Gastrocnemius medialis (tissue), 4 donors: Measurements from ENCODE around the gene RNPEP. TPM values are rescaled to one million over a fixed set of nuclear protein-coding genes. Genes with fewer than 3 reads are reported as not detected.

Source experiments
- ATAC-seq, 2 donors: fragments of 150-250 bp; one replicate each; pipeline ENCODE4 v1.9.1; 2016
- DNase-seq, 2 donors: peaks; one replicate each; pipeline ENCODE4 v3.0.0-alpha.2; 2019
- H3K27ac ChIP-seq, 4 donors: fragments of 200-600 bp; sonication (generic); 1 replicate in 1 of 4; 2 replicates in 3 of 4; pipeline ENCODE4 v1.5.1; 2016 to 2018; ENCODE audit warnings: mild to moderate bottlenecking in 2 of 4, moderate library complexity in 1 of 4
- H3K27me3 ChIP-seq, 3 donors: fragments of 200-600 bp; sonication (generic) in 2 of 3; 1 replicate in 1 of 3; 2 replicates in 2 of 3; pipeline versions ENCODE4 v1.5.1 to v1.6.0; 2016 to 2019; ENCODE audit warnings: mild to moderate bottlenecking in 1 of 3, moderate library complexity in 1 of 3
- H3K36me3 ChIP-seq, 2 donors: fragments of 200-600 bp; sonication (generic) in 1 of 2; one replicate each; pipeline ENCODE4 v1.5.1; 2017 to 2018
- H3K4me1 ChIP-seq, 2 donors: fragments of 200-600 bp; sonication (generic) in 1 of 2; one replicate each; pipeline ENCODE4 v1.5.1; 2016 to 2017; ENCODE audit warnings: mild to moderate bottlenecking in 2 of 2
- H3K4me3 ChIP-seq, 4 donors: fragments of 200-600 bp; sonication (generic) in 3 of 4; 1 replicate in 1 of 4; 2 replicates in 3 of 4; pipeline ENCODE4 v1.5.1; 2016 to 2019; ENCODE audit warnings: mild to moderate bottlenecking in 2 of 4
- H3K9me3 ChIP-seq, 3 donors: fragments of 200-600 bp; sonication (generic) in 2 of 3; 1 replicate in 1 of 3; 2 replicates in 2 of 3; pipeline ENCODE4 v1.5.1; 2016 to 2019
- POLR2A ChIP-seq, 2 donors: fragments of 450-650 bp; IDR thresholded peaks; one replicate each; pipeline ENCODE4 v1.6.1; 2017; ENCODE audit warnings: antibody characterized with exemption in 2 of 2, mild to moderate bottlenecking in 2 of 2, moderate library complexity in 2 of 2
- in situ Hi-C, 4 donors: fragments of 200-750 bp; cut with MboI; loops; one replicate each; pipeline versions ENCODE4 v1.15.0 to v1.8.0; 2017; ENCODE audit warnings: low sequenced_read_pairs in 4 of 4
- intact Hi-C: fragments of 100-400 bp; cut with DNase I; formaldehyde crosslinking; loops from one replicate; pipeline ENCODE4 v1.15.1; 2023; ENCODE audit warnings: low total_unique reads
- total RNA-seq, 4 donors: library from RNA; depleted of rRNA; stranded (reverse); fragments of >200 nt; gene quantifications; one replicate each; pipeline versions ENCODE4 v1.1.0 to v1.2.3, GENCODE V29; 2016
- TF ChIP-seq, protein P1 (sequence below), 5 experiments: fragments of 450-650 bp in 3 of 5; fragments of 200-600 bp in 2 of 5; sonication (generic) in 2 of 5; IDR thresholded peaks in 4 of 5; conservative IDR thresholded peaks in 1 of 5; 1 replicate in 4 of 5; 2 replicates in 1 of 5; pipeline ENCODE4 v1.5.1; 2016 to 2019; ENCODE audit warnings: antibody characterized with exemption in 5 of 5, mild to moderate bottlenecking in 3 of 5, moderate library complexity in 3 of 5

RNPEP gene, protein sequence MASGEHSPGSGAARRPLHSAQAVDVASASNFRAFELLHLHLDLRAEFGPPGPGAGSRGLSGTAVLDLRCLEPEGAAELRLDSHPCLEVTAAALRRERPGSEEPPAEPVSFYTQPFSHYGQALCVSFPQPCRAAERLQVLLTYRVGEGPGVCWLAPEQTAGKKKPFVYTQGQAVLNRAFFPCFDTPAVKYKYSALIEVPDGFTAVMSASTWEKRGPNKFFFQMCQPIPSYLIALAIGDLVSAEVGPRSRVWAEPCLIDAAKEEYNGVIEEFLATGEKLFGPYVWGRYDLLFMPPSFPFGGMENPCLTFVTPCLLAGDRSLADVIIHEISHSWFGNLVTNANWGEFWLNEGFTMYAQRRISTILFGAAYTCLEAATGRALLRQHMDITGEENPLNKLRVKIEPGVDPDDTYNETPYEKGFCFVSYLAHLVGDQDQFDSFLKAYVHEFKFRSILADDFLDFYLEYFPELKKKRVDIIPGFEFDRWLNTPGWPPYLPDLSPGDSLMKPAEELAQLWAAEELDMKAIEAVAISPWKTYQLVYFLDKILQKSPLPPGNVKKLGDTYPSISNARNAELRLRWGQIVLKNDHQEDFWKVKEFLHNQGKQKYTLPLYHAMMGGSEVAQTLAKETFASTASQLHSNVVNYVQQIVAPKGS
- total RNA-seq: 10 to 100 TPM; 11.1 to 24.9 (median 21.2) TPM

DNA sequence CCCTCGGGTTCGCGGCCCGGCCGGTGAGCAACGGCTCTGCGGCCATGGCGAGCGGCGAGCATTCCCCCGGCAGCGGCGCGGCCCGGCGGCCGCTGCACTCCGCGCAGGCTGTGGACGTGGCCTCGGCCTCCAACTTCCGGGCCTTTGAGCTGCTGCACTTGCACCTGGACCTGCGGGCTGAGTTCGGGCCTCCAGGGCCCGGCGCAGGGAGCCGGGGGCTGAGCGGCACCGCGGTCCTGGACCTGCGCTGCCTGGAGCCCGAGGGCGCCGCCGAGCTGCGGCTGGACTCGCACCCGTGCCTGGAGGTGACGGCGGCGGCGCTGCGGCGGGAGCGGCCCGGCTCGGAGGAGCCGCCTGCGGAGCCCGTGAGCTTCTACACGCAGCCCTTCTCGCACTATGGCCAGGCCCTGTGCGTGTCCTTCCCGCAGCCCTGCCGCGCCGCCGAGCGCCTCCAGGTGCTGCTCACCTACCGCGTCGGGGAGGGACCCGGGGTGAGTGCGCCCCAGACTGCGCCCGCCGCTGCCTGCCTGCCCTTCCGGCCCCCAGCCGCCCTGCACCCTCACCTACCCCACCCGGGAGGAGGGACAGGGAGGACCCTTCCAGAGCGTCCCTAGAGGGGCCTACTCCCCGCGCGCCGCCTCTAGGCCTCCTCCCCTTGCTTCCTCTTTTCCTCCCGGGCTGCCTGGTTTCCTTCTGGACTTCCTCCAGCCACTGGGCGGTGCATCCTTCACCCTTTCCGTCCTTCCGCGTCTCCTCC lies at the start of gene RNPEP:
Gene RNPEP, plus strand, starts transcription at position 26 of the 757 bp plus-strand sequence. Its CDS starts 19 bp downstream, at position 45.
- Histone ChIP-seq H3K4me1 (peaks cover 5 to 11% of the 10 kb centered on the region in 2 donors), H3K27ac (peak within 1 kb of the TSS; percentile 75 to 90 (median 82)), H3K27me3 (no peaks in the 10 kb centered on the region), H3K36me3 (no peaks in the 10 kb centered on the region), H3K9me3 (no peaks in the 10 kb centered on the region), H3K4me3 (peak within 1 kb of the TSS; percentile 78 to 95 (median 86))
- in situ Hi-C loops (no loop called here), intact Hi-C loops (loop anchor here (2.0 to 10.0 kb wide), 2 partner anchors 28 to 448 kb away; partner anchors contain the start of genes NAV1 and TIMM17A)
- DNase-seq: peak; percentile 40 to 69
- TF ChIP-seq, protein P1, sequence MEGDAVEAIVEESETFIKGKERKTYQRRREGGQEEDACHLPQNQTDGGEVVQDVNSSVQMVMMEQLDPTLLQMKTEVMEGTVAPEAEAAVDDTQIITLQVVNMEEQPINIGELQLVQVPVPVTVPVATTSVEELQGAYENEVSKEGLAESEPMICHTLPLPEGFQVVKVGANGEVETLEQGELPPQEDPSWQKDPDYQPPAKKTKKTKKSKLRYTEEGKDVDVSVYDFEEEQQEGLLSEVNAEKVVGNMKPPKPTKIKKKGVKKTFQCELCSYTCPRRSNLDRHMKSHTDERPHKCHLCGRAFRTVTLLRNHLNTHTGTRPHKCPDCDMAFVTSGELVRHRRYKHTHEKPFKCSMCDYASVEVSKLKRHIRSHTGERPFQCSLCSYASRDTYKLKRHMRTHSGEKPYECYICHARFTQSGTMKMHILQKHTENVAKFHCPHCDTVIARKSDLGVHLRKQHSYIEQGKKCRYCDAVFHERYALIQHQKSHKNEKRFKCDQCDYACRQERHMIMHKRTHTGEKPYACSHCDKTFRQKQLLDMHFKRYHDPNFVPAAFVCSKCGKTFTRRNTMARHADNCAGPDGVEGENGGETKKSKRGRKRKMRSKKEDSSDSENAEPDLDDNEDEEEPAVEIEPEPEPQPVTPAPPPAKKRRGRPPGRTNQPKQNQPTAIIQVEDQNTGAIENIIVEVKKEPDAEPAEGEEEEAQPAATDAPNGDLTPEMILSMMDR (IDR thresholded peaks at IDR 0.05 in 4 of 5, conservative IDR thresholded peaks at IDR 0.05 in 1 of 5): peak in 1 of 5 experiments; percentile 22
- TF ChIP-seq POLR2A (IDR thresholded peaks at IDR 0.05): peak; percentile 68 to 71
- peak; percentile 83 for ATAC-seq

DNA sequence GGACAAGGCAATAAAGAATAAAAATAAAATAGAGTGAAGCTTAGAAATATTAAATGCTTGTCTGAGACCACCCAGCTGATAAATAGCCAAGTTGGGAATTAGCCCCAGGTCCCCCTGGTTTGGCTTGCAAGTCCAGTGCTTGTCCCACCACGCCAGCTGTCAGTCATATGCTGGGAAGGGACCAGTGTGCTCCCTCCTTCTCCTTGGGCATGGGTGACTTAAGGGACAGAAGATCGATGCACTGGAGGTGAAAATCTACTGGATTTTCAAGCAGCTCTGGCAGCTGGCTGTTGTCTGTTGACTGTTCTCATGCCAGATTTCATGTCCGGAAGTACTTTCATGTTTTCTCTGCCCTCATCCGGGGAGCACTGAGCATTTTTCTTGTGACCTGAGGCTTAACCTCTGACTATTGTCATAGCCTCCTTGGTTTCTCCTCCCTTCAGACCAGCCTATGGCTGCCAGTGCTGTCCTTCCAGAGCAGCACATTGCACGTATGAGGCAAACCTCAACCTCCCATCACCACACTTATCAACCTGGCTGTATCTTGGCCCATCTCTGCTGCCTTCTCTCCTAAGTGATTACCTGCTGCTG lies 48.5 kb upstream of the RNPEP start:
- no peak for ATAC-seq
- H3K27me3 ChIP-seq: no peaks in the 10 kb centered on the region
- intact Hi-C loops: loop anchor here (2.0 kb wide), 1 partner anchor 17 kb away; no protein-coding TSS in a partner anchor
- no peak for DNase-seq
- H3K36me3 ChIP-seq: no peaks in the 10 kb centered on the region
- in situ Hi-C loops: no loop called here
- peak overlapping the region in 3 of 4 donors; percentile 16 to 49 (median 41) for H3K27ac ChIP-seq
- H3K9me3 ChIP-seq: no peaks in the 10 kb centered on the region
- TF ChIP-seq, protein P1 (IDR thresholded peaks at IDR 0.05 in 4 of 5, conservative IDR thresholded peaks at IDR 0.05 in 1 of 5): no peak
- no peak for TF ChIP-seq POLR2A (IDR thresholded peaks at IDR 0.05)
- H3K4me1 ChIP-seq: peaks cover 2 to 13% of the 10 kb centered on the region in 2 donors
- H3K4me3 ChIP-seq: no peak overlapping the region

DNA sequence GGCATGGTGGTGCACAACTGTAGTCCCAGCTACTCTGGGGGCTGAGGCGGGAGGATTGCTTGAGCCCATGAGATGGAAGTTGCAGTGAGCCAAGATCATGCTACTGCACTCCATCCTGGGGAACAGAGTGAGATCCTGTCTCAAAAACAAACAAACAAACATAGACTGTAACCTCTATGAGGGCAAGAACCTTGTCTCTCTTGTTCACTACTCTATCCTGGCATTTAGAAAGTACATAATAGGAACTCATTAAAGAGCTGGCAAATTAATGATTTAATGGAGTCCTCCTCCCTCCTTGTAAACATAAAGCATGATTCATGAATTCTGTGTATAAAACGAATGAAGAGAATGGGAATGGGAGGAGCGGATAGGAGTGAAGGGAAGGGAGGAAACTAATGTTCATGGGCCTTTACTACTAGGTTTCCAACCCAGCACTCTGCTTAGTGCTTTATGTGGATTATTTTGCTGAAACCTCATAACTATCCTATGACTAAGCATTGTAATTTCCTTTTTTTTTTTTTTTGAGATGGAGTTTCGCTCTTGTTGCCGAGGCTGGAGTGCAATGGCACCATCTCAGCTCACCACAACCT lies 44.7 kb upstream of the RNPEP start:
- no peaks in the 10 kb centered on the region for H3K9me3 ChIP-seq
- DNase-seq (no peak), ATAC-seq (no peak)
- intact Hi-C loops (no loop called here), in situ Hi-C loops (no loop called here)
- H3K27ac ChIP-seq: peak overlapping the region; percentile 82 to 84 (median 84)
- TF ChIP-seq POLR2A (IDR thresholded peaks at IDR 0.05): no peak
- TF ChIP-seq, protein P1 (IDR thresholded peaks at IDR 0.05 in 4 of 5, conservative IDR thresholded peaks at IDR 0.05 in 1 of 5): no peak
- H3K4me3 ChIP-seq: no peak overlapping the region
- peaks cover 25 to 40% of the 10 kb centered on the region in 2 donors for H3K4me1 ChIP-seq
- no peaks in the 10 kb centered on the region for H3K27me3 ChIP-seq
- no peaks in the 10 kb centered on the region for H3K36me3 ChIP-seq

DNA sequence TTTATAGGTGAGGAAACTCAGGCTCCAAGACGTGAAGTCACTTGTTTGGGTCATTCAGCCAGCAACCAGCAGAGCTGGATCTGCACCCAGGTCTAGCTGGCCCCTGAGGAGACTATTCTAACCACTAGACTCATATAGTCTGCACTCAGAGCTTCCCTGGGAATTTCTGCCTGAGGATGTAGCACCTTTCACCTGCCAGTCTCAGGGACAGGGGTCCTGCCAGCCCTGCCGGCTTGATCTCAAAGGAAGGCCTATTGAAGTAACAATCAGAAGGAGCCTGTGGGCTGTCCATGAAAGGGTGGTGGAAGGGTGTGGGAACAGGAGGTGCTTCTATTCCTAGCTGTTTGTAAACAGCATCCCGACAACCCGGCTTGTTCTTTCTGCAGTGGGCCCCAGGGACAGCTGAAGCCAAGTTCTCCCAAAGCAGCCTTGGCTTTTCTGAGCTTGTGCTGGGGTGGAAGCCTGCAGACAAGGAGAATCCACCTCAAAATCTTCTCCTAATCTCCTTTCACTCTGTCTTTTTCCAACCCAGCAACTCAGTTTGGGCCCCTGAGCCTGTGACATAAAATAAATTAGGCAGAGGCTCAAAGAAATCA lies 43.9 kb upstream of the RNPEP start:
- H3K36me3 ChIP-seq: no peaks in the 10 kb centered on the region
- ATAC-seq: peak in 1 of 2 donors; percentile 64
- peaks cover 25 to 45% of the 10 kb centered on the region in 2 donors for H3K4me1 ChIP-seq
- no peaks in the 10 kb centered on the region for H3K27me3 ChIP-seq
- peak overlapping the region in 1 of 4 donors; percentile 12 for H3K4me3 ChIP-seq
- no peak for TF ChIP-seq POLR2A (IDR thresholded peaks at IDR 0.05)
- TF ChIP-seq, protein P1 (IDR thresholded peaks at IDR 0.05 in 4 of 5, conservative IDR thresholded peaks at IDR 0.05 in 1 of 5): no peak
- H3K27ac ChIP-seq: peak overlapping the region; percentile 82 to 84 (median 84)
- H3K9me3 ChIP-seq: no peaks in the 10 kb centered on the region
- peak in 1 of 2 donors; percentile 39 for DNase-seq
- intact Hi-C loops: no loop called here
- in situ Hi-C loops: no loop called here
